Panc1 (cell line): Measurements from ENCODE around the gene PXMP2. TPM values are rescaled to one million over a fixed set of nuclear protein-coding genes. Genes with fewer than 3 reads are reported as not detected.

Experiments used
- ATAC-seq: fragments of 200-7000 bp; cut with Tn5 transposase; 2 replicates; pipeline ENCODE4 v1.9.1; 2020; ENCODE audit warnings: mild to moderate bottlenecking, moderate library complexity
- BruUV-seq: library from RNA; stranded (reverse); fragments of 400-500 nt; replicated peaks from 2 replicates; lab custom pipeline; 2021; lab: Mats Ljungman, UMichigan
- CTCF ChIA-PET: fragments of 300-600 bp; sonication (Branson Sonifier 250); formaldehyde crosslinking; loops from one replicate; lab custom pipeline; 2022; ENCODE audit warnings: antibody characterized with exemption; lab: Charles Lee
- POLR2A ChIA-PET: fragments of 300-600 bp; sonication (Branson Sonifier 250); formaldehyde crosslinking; loops from one replicate; lab custom pipeline; 2022; ENCODE audit warnings: antibody characterized with exemption; lab: Charles Lee
- DNase-seq: peaks from one replicate; pipeline ENCODE4 v3.0.0-alpha.2; 2010; ENCODE audit warnings: low read depth, low spot score
- H3K27ac ChIP-seq: 2 replicates; pipeline ENCODE4 v1.5.1; 2011; ENCODE audit warnings: mild to moderate bottlenecking, low read length, inconsistent platforms
- H3K27me3 ChIP-seq: fragments of 200-500 bp; sonication (Bioruptor generic); 2 replicates; pipeline ENCODE4 v1.6.0; 2014; ENCODE audit warnings: low read length, inconsistent platforms; ENCODE audit not compliant: control insufficient read depth, insufficient read depth
- H3K36me3 ChIP-seq: fragments of 200-500 bp; sonication (Bioruptor generic); 2 replicates; pipeline ENCODE4 v1.5.1; 2014; ENCODE audit warnings: inconsistent platforms, mild to moderate bottlenecking, low read length, moderate library complexity; ENCODE audit not compliant: control insufficient read depth, insufficient read depth
- H3K4me1 ChIP-seq: 2 replicates; pipeline ENCODE4 v1.5.1; 2011; ENCODE audit warnings: inconsistent platforms, mild to moderate bottlenecking, low read length, moderate library complexity; ENCODE audit not compliant: control insufficient read depth, insufficient read depth
- H3K4me3 ChIP-seq, 2 experiments: 2 replicates each; pipeline ENCODE4 v1.5.1; 2011 to 2012; ENCODE audit warnings: low read depth in 2 of 2, low read length in 2 of 2, mild to moderate bottlenecking in 2 of 2, inconsistent platforms in 1 of 2, moderate library complexity in 1 of 2
- H3K9me3 ChIP-seq: fragments of 200-500 bp; sonication (Bioruptor generic); 2 replicates; pipeline ENCODE4 v1.5.1; 2014; ENCODE audit warnings: low read depth, mild to moderate bottlenecking, inconsistent platforms, low read length, moderate library complexity; ENCODE audit not compliant: control insufficient read depth, insufficient read depth
- POLR2AphosphoS5 ChIP-seq: IDR thresholded peaks from 2 replicates; pipeline ENCODE4 v1.6.1; 2012; ENCODE audit warnings: mild to moderate bottlenecking, low read depth, low read length, moderate library complexity
- SIN3A ChIP-seq: IDR thresholded peaks from 2 replicates; pipeline ENCODE4 v1.6.1; 2012; ENCODE audit warnings: low read depth, mild to moderate bottlenecking, low read length, moderate library complexity, borderline replicate concordance; ENCODE audit not compliant: insufficient read depth
- TCF7L2 ChIP-seq: IDR thresholded peaks from 2 replicates; pipeline ENCODE4 v1.6.1; 2011; ENCODE audit warnings: mild to moderate bottlenecking, low read depth, low read length, inconsistent platforms
- in situ Hi-C: cut with HindIII; loops from 2 replicates; pipeline ENCODE4 v1.10.0; 2016; ENCODE audit warnings: low sequenced_read_pairs, low pct_unique_long_range_greater_than_20kb
- intact Hi-C: fragments of 100-400 bp; cut with micrococcal nuclease; formaldehyde crosslinking; loops from one replicate; pipeline ENCODE4 v1.10.0; 2022; ENCODE audit not compliant: unreplicated experiment
- total RNA-seq: library from RNA; stranded (reverse); gene quantifications from one replicate; pipeline ENCODE4 v1.2.1, GENCODE V29; 2021; ENCODE audit not compliant: unreplicated experiment
- TF ChIP-seq, protein P1 (sequence below): fragments of 450-650 bp; IDR thresholded peaks from 2 replicates; pipeline ENCODE4 v1.5.1; 2017; ENCODE audit warnings: mild to moderate bottlenecking
- TF ChIP-seq, protein P2 (sequence below), 2 experiments: IDR thresholded peaks; 2 replicates each; pipeline ENCODE4 v1.6.1; 2011 to 2012; ENCODE audit warnings: low read depth in 2 of 2, control low read depth in 1 of 2, low read length in 1 of 2, mild to moderate bottlenecking in 1 of 2, moderate library complexity in 1 of 2; ENCODE audit not compliant: insufficient read depth in 1 of 2

The PXMP2 gene
- total RNA-seq, 1 experiment from 2014 or later, result 21.3 TPM

GRCh38 chr12:132647858-132648257 lies 39.5 kb upstream of the PXMP2 start:
- no peaks in the 10 kb centered on the region for H3K4me1 ChIP-seq
- no peak for TF ChIP-seq POLR2AphosphoS5
- TF ChIP-seq SIN3A, result no peak
- TF ChIP-seq, protein P1, sequence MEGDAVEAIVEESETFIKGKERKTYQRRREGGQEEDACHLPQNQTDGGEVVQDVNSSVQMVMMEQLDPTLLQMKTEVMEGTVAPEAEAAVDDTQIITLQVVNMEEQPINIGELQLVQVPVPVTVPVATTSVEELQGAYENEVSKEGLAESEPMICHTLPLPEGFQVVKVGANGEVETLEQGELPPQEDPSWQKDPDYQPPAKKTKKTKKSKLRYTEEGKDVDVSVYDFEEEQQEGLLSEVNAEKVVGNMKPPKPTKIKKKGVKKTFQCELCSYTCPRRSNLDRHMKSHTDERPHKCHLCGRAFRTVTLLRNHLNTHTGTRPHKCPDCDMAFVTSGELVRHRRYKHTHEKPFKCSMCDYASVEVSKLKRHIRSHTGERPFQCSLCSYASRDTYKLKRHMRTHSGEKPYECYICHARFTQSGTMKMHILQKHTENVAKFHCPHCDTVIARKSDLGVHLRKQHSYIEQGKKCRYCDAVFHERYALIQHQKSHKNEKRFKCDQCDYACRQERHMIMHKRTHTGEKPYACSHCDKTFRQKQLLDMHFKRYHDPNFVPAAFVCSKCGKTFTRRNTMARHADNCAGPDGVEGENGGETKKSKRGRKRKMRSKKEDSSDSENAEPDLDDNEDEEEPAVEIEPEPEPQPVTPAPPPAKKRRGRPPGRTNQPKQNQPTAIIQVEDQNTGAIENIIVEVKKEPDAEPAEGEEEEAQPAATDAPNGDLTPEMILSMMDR, result no peak
- TF ChIP-seq, protein P2, sequence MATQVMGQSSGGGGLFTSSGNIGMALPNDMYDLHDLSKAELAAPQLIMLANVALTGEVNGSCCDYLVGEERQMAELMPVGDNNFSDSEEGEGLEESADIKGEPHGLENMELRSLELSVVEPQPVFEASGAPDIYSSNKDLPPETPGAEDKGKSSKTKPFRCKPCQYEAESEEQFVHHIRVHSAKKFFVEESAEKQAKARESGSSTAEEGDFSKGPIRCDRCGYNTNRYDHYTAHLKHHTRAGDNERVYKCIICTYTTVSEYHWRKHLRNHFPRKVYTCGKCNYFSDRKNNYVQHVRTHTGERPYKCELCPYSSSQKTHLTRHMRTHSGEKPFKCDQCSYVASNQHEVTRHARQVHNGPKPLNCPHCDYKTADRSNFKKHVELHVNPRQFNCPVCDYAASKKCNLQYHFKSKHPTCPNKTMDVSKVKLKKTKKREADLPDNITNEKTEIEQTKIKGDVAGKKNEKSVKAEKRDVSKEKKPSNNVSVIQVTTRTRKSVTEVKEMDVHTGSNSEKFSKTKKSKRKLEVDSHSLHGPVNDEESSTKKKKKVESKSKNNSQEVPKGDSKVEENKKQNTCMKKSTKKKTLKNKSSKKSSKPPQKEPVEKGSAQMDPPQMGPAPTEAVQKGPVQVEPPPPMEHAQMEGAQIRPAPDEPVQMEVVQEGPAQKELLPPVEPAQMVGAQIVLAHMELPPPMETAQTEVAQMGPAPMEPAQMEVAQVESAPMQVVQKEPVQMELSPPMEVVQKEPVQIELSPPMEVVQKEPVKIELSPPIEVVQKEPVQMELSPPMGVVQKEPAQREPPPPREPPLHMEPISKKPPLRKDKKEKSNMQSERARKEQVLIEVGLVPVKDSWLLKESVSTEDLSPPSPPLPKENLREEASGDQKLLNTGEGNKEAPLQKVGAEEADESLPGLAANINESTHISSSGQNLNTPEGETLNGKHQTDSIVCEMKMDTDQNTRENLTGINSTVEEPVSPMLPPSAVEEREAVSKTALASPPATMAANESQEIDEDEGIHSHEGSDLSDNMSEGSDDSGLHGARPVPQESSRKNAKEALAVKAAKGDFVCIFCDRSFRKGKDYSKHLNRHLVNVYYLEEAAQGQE (IDR thresholded peaks at IDR 0.05; ENCODE audit: insufficient read depth in 1 of 2, low read depth in 2 of 2, low read length in 1 of 2), result no peak
- TF ChIP-seq TCF7L2, result no peak
- ChIA-PET POLR2A (no interaction called here), CTCF (interaction anchor here (0.5 kb wide), 1 partner anchor 49 kb away, joined by 3 read pairs; no protein-coding TSS in a partner anchor)
- peaks cover 3% of the 10 kb centered on the region; the same call in 1 of the 2 replicates for H3K36me3 ChIP-seq
- no peak for DNase-seq
- in situ Hi-C loops, result no loop called here
- no peak overlapping the region for H3K27ac ChIP-seq
- no TSS peak for BruUV-seq
- no peak overlapping the region for H3K4me3 ChIP-seq
- intact Hi-C loops, result no loop called here
- H3K27me3 ChIP-seq, result no peaks in the 10 kb centered on the region
- no peaks in the 10 kb centered on the region for H3K9me3 ChIP-seq
- ATAC-seq, result no peak

GRCh38 chr12:132648616-132649225 lies 38.7 kb upstream of the PXMP2 start:
- no peak overlapping the region for H3K4me3 ChIP-seq
- H3K9me3 ChIP-seq, result no peaks in the 10 kb centered on the region
- intact Hi-C loops, result no loop called here
- no peaks in the 10 kb centered on the region for H3K27me3 ChIP-seq
- no TSS peak for BruUV-seq
- ChIA-PET POLR2A (no interaction called here), CTCF (no interaction called here)
- in situ Hi-C loops, result no loop called here
- ATAC-seq (peak; percentile 42; the same call in 1 of the 2 replicates), DNase-seq (no peak)
- H3K27ac ChIP-seq, result no peak overlapping the region
- H3K4me1 ChIP-seq, result no peaks in the 10 kb centered on the region
- TF ChIP-seq, protein P2 (IDR thresholded peaks at IDR 0.05; ENCODE audit: insufficient read depth in 1 of 2, low read depth in 2 of 2, low read length in 1 of 2), result no peak
- TF ChIP-seq TCF7L2, result no peak
- TF ChIP-seq, protein P1, result no peak
- no peak for TF ChIP-seq SIN3A
- TF ChIP-seq POLR2AphosphoS5, result no peak
- H3K36me3 ChIP-seq, result peaks cover 5% of the 10 kb centered on the region
